ENCODE results near the gene KCNJ10. TPM values are rescaled to one million over a fixed set of nuclear protein-coding genes. Genes with fewer than 3 reads are reported as not detected.
A peak's percentile ranks its signal among the peaks of the same experiment; 100 is the strongest.

The KCNJ10 gene
- total RNA-seq, 1 donor from 2014 or later = not detected

GRCh38 chr1:160098852-160099561, 29.0 kb upstream of the KCNJ10 start:
- Mint-ChIP-seq H3K27ac (ENCODE audit: unreplicated experiment) (peak overlapping the region; percentile 50), H3K4me1 (ENCODE audit: unreplicated experiment) (peaks cover 40% of the 10 kb centered on the region), H3K36me3 (ENCODE audit: unreplicated experiment) (no peaks in the 10 kb centered on the region)

DNA sequence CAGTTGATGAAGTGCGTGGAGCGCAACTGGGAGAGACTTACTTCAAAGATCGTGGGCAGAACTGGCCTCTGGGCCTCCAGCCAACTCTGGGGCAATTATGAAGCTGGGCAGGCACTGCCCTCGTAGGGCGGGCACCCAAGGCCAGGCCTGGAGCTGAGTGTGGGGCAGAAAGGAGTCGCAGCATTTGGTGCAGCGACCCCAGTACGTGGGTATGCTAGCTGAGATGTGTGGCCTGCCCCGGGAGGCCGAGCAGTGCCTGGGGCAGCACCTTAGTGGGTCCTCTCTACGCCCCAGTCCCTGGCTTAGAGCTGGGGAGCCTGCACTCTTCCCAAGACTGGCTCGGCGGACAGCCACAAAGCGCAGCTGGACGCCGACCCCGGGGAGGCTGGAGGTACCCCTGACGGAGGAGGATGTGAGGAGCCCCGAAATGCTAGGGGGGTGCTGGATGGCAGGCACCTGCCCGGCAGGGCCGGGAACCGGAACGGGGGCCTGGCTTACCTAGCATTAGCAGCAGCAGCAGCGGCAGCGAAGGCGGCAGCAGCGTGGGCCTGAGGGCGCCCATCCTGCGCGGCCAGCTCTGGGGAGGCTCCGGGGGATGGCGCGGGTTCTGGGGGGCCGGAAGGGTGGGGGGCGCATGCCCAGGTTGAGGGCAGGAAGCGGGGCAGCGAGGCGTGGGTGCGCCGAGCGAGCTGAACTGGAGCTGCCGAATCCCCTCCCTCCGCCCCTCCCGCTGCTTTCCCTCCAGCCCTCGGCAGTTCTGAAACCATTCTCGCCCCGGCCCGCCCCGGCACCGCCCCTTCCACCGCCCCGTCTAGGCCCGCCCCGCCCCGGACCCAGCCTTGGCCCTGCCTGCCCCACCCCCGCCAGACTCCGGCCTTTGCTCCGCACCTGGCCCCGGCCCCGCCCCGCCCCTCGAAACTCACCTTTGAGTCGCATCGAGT, 28.2 kb upstream of the KCNJ10 start, which contains the start of gene IGSF8:
Gene IGSF8 (minus strand): TSS at position 709 of the 941 bp plus-strand sequence. CDS start 147 bp downstream, at position 562.
- Mint-ChIP-seq H3K27me3 (ENCODE audit: unreplicated experiment) (peaks cover 3% of the 10 kb centered on the region), H3K4me1 (ENCODE audit: unreplicated experiment) (peaks cover 32% of the 10 kb centered on the region)

More at GRCh38 chr1:160098852-160099561, 29.0 kb upstream of the KCNJ10 start:
- Mint-ChIP-seq H3K27me3 (ENCODE audit: unreplicated experiment) (peaks cover 3% of the 10 kb centered on the region), H3K4me3 (ENCODE audit: unreplicated experiment) (peak overlapping the region; percentile 66), H3K9me3 (ENCODE audit: unreplicated experiment) (no peaks in the 10 kb centered on the region)
- DNase-seq (ENCODE audit: extremely low spot score, unreplicated experiment) = peak; percentile 97
- no peak for TF ChIP-seq CTCF (IDR thresholded peaks at IDR 0.05)

DNA sequence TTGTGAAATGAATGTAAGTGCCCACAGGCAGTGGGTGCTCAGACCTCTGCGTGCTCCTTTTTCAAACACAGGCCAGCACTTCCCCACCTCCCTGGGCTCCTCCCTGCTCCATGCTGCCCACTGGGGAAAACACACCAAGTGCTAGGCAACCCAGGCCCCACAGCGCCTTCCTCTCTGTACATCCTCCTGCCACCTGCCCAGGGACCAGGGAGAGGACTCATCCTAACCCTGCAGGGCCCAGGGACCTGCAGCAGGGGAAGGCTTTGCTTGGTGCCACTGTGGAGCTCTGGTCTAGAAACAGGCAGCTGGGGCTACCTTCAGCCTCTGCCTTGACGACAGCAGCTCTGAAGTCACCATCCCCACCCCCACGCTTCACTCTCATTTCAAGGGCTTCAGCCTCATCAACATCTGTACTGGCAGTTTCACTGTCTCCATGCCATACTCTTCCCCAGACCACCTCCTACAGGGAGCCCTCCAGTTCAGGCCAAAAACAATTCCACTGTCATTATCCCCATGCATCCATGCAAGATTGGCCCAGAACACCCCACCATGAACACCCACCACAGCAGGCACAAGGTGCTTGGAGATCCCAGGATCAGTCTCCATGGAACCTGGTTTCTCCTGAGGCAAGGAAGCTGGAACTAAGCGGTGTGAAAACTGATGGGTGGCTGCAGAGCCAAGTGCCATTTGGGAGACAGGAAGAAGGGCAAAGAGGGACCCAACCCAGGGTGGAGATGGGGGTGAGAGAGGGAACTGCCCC, 27.4 kb upstream of the KCNJ10 start:
- TF ChIP-seq CTCF (IDR thresholded peaks at IDR 0.05) = no peak
- no peak overlapping the region for H3K27ac Mint-ChIP-seq (ENCODE audit: unreplicated experiment)
- H3K27me3 Mint-ChIP-seq (ENCODE audit: unreplicated experiment) = no peaks in the 10 kb centered on the region
- peaks cover 26% of the 10 kb centered on the region for H3K4me1 Mint-ChIP-seq (ENCODE audit: unreplicated experiment)
- H3K4me3 Mint-ChIP-seq (ENCODE audit: unreplicated experiment) = peak overlapping the region; percentile 77
- H3K36me3 Mint-ChIP-seq (ENCODE audit: unreplicated experiment) = no peaks in the 10 kb centered on the region
- DNase-seq (ENCODE audit: extremely low spot score, unreplicated experiment) = no peak
- no peaks in the 10 kb centered on the region for H3K9me3 Mint-ChIP-seq (ENCODE audit: unreplicated experiment)

More for the DNA sequence above, 28.2 kb upstream of the KCNJ10 start, which contains the start of gene IGSF8:
- Mint-ChIP-seq H3K27ac (ENCODE audit: unreplicated experiment) (peak within 1 kb of the TSS; percentile 50), H3K9me3 (ENCODE audit: unreplicated experiment) (no peaks in the 10 kb centered on the region), H3K36me3 (ENCODE audit: unreplicated experiment) (no peaks in the 10 kb centered on the region), H3K4me3 (ENCODE audit: unreplicated experiment) (peak within 1 kb of the TSS; percentile 77)
- DNase-seq (ENCODE audit: extremely low spot score, unreplicated experiment) = peak; percentile 93
- no peak for TF ChIP-seq CTCF (IDR thresholded peaks at IDR 0.05)

DNA sequence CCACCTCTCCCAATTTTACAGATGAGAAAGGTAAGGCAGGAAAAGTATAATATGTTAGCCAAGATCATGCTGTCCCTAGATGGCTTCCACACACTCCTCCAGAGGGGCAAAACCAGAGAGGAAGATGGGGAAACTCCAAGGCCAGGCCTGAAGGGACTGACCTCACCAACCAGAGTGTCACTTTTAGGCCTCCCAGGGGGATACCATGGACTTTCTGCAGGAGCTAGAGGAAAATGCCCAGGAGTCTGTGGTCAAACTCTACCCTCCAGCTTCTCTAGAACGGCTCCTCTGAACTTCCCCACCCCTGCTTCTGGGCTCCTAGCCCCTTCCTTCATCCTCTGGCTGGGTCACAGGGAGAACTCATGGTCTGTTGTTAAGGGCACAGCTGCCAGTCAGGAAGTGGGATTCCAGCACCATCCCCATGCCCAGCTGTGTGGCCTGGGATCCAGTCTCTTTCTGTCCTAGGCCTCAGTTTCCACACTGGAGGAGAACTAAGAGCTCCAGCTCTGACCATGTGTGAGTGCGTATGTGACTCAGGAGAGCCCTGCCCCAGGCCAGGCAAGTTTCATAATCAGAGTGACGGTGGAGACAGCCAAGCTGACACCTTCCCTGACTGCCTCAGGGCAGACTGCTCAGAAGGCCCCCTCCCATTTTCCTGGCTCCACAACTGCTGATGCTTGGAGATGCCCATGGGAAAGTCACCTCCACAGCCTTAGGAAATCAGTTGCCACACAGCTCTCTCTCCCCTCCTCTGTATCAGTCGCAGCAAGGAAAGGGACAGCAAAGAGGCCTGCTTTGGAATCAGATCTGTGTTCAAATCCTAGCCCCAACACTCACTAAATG, 26.5 kb upstream of the KCNJ10 start:
- Mint-ChIP-seq H3K36me3 (ENCODE audit: unreplicated experiment) (no peaks in the 10 kb centered on the region), H3K4me3 (ENCODE audit: unreplicated experiment) (peak overlapping the region; percentile 10), H3K9me3 (ENCODE audit: unreplicated experiment) (no peaks in the 10 kb centered on the region), H3K4me1 (ENCODE audit: unreplicated experiment) (peaks cover 21% of the 10 kb centered on the region), H3K27me3 (ENCODE audit: unreplicated experiment) (no peaks in the 10 kb centered on the region), H3K27ac (ENCODE audit: unreplicated experiment) (no peak overlapping the region)
- no peak for TF ChIP-seq CTCF (IDR thresholded peaks at IDR 0.05)
- no peak for DNase-seq (ENCODE audit: extremely low spot score, unreplicated experiment)

Data from osteocyte (in vitro differentiated cells).